GM12878 (cell line): ENCODE results near the gene PHF23.

ENCODE experiments used
- CREB1 ChIP-seq: IDR thresholded peaks from 2 replicates; pipeline ENCODE4 v1.6.1; 2012; ENCODE audit warnings: low read depth, mild to moderate bottlenecking, inconsistent platforms
- EZH2 ChIP-seq: IDR thresholded peaks from 2 replicates; pipeline ENCODE4 v1.6.1; 2012; ENCODE audit warnings: low read depth, mild to moderate bottlenecking, control low read depth, inconsistent platforms, low read length, borderline replicate concordance; ENCODE audit not compliant: control insufficient read depth
- JUNB ChIP-seq: IDR thresholded peaks from 2 replicates; pipeline ENCODE4 v1.6.1; 2016; ENCODE audit warnings: antibody characterized with exemption, mild to moderate bottlenecking
- TARDBP ChIP-seq: IDR thresholded peaks from 2 replicates; pipeline ENCODE4 v1.6.1; 2016; ENCODE audit warnings: borderline replicate concordance
- TF ChIP-seq, protein P1 (sequence below), 3 experiments: IDR thresholded peaks in 2 of 3; conservative IDR thresholded peaks in 1 of 3; 2 replicates each; pipeline ENCODE4 v1.5.1; 2011; ENCODE audit warnings: low read depth in 3 of 3, low read length in 3 of 3, mild to moderate bottlenecking in 3 of 3, control low read depth in 2 of 3, moderate library complexity in 2 of 3, inconsistent platforms in 1 of 3, mixed read lengths in 1 of 3; ENCODE audit not compliant: control insufficient read depth in 2 of 3, insufficient read depth in 1 of 3; ENCODE audit errors: extremely low read depth in 1 of 3
- TF ChIP-seq, protein P2 (sequence below): fragments of 450-650 bp; formaldehyde crosslinking; IDR thresholded peaks from 2 replicates; pipeline ENCODE4 v1.4.0; 2020; ENCODE audit warnings: mild to moderate bottlenecking, moderate library complexity

- no peak for TF ChIP-seq JUNB
- TF ChIP-seq, protein P1, sequence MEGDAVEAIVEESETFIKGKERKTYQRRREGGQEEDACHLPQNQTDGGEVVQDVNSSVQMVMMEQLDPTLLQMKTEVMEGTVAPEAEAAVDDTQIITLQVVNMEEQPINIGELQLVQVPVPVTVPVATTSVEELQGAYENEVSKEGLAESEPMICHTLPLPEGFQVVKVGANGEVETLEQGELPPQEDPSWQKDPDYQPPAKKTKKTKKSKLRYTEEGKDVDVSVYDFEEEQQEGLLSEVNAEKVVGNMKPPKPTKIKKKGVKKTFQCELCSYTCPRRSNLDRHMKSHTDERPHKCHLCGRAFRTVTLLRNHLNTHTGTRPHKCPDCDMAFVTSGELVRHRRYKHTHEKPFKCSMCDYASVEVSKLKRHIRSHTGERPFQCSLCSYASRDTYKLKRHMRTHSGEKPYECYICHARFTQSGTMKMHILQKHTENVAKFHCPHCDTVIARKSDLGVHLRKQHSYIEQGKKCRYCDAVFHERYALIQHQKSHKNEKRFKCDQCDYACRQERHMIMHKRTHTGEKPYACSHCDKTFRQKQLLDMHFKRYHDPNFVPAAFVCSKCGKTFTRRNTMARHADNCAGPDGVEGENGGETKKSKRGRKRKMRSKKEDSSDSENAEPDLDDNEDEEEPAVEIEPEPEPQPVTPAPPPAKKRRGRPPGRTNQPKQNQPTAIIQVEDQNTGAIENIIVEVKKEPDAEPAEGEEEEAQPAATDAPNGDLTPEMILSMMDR (IDR thresholded peaks at IDR 0.05 in 2 of 3, conservative IDR thresholded peaks at IDR 0.05 in 1 of 3; ENCODE audit: control insufficient read depth in 2 of 3, extremely low read depth in 1 of 3, insufficient read depth in 1 of 3, low read depth in 3 of 3, low read length in 3 of 3) = peak; percentile 56 to 59 (median 56); a peak in 5 of 6 replicates
- TF ChIP-seq EZH2 = no peak
- TF ChIP-seq TARDBP = no peak
- TF ChIP-seq, protein P2, sequence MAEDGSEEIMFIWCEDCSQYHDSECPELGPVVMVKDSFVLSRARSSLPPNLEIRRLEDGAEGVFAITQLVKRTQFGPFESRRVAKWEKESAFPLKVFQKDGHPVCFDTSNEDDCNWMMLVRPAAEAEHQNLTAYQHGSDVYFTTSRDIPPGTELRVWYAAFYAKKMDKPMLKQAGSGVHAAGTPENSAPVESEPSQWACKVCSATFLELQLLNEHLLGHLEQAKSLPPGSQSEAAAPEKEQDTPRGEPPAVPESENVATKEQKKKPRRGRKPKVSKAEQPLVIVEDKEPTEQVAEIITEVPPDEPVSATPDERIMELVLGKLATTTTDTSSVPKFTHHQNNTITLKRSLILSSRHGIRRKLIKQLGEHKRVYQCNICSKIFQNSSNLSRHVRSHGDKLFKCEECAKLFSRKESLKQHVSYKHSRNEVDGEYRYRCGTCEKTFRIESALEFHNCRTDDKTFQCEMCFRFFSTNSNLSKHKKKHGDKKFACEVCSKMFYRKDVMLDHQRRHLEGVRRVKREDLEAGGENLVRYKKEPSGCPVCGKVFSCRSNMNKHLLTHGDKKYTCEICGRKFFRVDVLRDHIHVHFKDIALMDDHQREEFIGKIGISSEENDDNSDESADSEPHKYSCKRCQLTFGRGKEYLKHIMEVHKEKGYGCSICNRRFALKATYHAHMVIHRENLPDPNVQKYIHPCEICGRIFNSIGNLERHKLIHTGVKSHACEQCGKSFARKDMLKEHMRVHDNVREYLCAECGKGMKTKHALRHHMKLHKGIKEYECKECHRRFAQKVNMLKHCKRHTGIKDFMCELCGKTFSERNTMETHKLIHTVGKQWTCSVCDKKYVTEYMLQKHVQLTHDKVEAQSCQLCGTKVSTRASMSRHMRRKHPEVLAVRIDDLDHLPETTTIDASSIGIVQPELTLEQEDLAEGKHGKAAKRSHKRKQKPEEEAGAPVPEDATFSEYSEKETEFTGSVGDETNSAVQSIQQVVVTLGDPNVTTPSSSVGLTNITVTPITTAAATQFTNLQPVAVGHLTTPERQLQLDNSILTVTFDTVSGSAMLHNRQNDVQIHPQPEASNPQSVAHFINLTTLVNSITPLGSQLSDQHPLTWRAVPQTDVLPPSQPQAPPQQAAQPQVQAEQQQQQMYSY = no peak
- TF ChIP-seq CREB1 = peak; percentile 84
Measured at GRCh38 chr17:7214300-7215135, 24.7 kb downstream of the PHF23 start.
